HUES64 (cell line): Measurements from ENCODE around the gene SLC29A2.
A peak's percentile ranks its signal among the peaks of the same experiment; 100 is the strongest.
"Not testable (repeated sequence)": the region's sequence is repeated elsewhere in the genome, so short reads cannot be mapped to it uniquely, and the experiment has no call there.

Experiments used
- H3K27ac ChIP-seq: 2 replicates; pipeline ENCODE4 v1.7.0; 2013; ENCODE audit warnings: low read depth, low read length, inconsistent platforms
- H3K27me3 ChIP-seq: 2 replicates; pipeline ENCODE4 v1.6.1; 2013; ENCODE audit warnings: mild to moderate bottlenecking, low read length; ENCODE audit not compliant: insufficient read depth
- H3K36me3 ChIP-seq: 2 replicates; pipeline ENCODE4 v1.6.1; 2013; ENCODE audit warnings: mild to moderate bottlenecking, low read length; ENCODE audit not compliant: insufficient read depth
- H3K4me1 ChIP-seq: 2 replicates; pipeline ENCODE4 v1.6.1; 2013; ENCODE audit warnings: mild to moderate bottlenecking, low read length, moderate library complexity; ENCODE audit not compliant: insufficient read depth
- H3K4me3 ChIP-seq: 2 replicates; pipeline ENCODE4 v1.5.1; 2013; ENCODE audit warnings: mild to moderate bottlenecking, low read length, moderate library complexity
- H3K9ac ChIP-seq: 2 replicates; pipeline ENCODE4 v1.6.1; 2013; ENCODE audit warnings: mild to moderate bottlenecking, low read depth, low read length
- H3K9me3 ChIP-seq: 2 replicates; pipeline ENCODE4 v1.6.1; 2013; ENCODE audit warnings: low read depth, low read length; ENCODE audit not compliant: insufficient read depth
- WGBS: fragments of 150-250, 120-280 bp; methylation state at CpG from one replicate; pipeline ENCODE4 v1.1.7; 2013; ENCODE audit warnings: missing lambda C conversion rate; 5-methylcytosine and 5-hydroxymethylcytosine counted together

SLC29A2 gene

DNA sequence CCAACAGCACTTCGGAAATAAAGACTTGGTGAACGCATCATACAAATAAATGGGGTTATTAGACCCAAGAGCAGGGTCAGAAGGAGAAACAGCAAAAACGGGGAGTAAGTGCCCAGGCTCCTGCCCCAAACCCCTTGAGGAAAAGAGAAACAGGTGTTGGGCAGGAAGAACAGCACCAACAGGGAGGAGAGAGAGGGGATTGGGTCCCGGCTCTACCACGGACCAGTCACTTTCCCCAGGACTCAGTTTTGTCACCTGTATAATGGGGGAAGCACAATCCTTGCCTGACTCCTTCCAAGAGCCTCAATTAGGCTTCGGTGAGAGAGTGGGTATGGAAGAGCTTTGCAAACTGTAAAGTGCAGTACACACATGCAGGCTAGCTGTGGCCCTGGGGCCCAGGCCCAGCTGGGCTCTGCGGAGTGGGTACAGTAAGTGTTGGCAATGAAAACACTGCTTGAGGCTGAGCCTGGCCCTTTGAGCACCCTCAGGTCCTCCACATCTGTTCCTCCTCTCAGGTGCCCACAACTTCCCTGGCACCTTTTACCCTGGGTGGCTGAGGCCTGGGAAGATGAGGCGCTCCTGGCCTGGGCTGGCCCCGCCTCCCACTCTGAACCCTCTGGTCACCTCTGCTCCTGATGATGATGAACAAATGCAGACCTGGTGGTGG is 8.9 kb downstream of the SLC29A2 start:
- no peak overlapping the region for H3K27ac ChIP-seq
- H3K4me3 ChIP-seq, result no peak overlapping the region
- no peak overlapping the region for H3K9ac ChIP-seq
- H3K27me3 ChIP-seq, result no peaks in the 10 kb centered on the region
- H3K36me3 ChIP-seq, result peaks cover 49% of the 10 kb centered on the region
- 85% methylated on average over 9 of the region's 9 CpGs for WGBS
- H3K4me1 ChIP-seq, result no peaks in the 10 kb centered on the region
- no peaks in the 10 kb centered on the region for H3K9me3 ChIP-seq

DNA sequence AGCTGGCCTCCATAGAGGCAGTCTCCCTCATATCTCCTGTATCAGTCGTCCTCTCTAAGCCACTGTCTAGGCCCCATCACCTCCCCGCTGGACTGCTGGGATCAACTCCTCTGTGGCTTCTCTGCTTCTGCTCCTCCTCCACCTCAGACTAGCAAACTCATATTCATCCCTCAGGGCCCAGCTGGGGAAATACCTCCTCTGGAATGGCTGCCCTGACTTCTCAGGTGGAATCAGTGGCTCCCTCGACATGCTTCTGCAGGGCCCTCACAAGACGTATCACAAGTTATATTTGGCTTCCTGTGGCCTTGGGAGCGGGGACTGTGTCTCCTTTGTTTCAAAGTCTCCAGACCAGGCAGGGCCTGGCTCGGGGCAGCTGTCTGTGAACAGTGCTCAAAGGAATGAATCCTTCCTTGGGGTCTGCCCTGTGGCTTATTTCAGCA is 10.0 kb downstream of the SLC29A2 start:
- WGBS, result 90% methylated on average over 6 of the region's 6 CpGs

DNA sequence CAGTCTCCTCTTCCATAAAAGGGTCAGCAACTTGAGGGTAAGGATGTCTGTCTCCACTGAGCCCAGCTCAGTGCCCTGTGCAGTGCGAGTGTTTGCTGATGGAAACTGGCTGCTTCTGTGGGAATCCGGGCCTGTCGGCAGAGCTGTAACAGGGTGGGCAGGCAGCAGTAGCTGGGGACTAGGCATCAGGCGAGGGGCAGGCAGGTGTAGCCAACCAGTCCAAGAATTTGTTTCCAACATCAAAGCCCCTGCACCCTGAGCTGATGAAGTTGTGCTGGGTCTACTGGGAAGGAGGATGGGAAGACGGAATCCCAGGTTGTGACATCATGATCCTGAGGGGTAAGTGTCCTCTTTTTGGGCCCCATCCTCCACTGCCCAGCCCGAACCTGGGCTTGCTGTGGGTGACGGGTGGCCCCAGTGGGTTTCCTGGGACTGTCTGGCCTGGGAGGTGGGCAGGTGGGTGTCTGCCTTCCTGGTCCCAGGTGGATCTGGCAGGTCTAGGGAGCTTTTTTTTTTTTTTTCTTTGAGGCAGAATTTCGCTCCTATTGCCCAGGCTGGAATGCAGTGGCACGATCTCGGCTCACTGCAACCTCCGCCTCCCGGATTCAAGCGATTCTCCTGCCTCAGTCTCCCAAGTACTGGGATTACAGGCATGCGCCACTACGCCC is 11.0 kb downstream of the SLC29A2 start:
- no peak overlapping the region for H3K27ac ChIP-seq
- H3K9ac ChIP-seq, result no peak overlapping the region
- no peak overlapping the region for H3K4me3 ChIP-seq
- no peaks in the 10 kb centered on the region for H3K27me3 ChIP-seq
- 94% methylated on average over 15 of the region's 15 CpGs for WGBS
- H3K9me3 ChIP-seq, result no peaks in the 10 kb centered on the region
- H3K36me3 ChIP-seq, result peaks cover 28% of the 10 kb centered on the region
- H3K4me1 ChIP-seq, result no peaks in the 10 kb centered on the region

More for the DNA sequence above, 10.0 kb downstream of the SLC29A2 start:
- H3K27me3 ChIP-seq, result no peaks in the 10 kb centered on the region
- H3K27ac ChIP-seq, result no peak overlapping the region
- H3K9ac ChIP-seq, result no peak overlapping the region
- peaks cover 38% of the 10 kb centered on the region for H3K36me3 ChIP-seq
- H3K4me1 ChIP-seq, result no peaks in the 10 kb centered on the region
- no peak overlapping the region for H3K4me3 ChIP-seq
- H3K9me3 ChIP-seq, result no peaks in the 10 kb centered on the region

DNA sequence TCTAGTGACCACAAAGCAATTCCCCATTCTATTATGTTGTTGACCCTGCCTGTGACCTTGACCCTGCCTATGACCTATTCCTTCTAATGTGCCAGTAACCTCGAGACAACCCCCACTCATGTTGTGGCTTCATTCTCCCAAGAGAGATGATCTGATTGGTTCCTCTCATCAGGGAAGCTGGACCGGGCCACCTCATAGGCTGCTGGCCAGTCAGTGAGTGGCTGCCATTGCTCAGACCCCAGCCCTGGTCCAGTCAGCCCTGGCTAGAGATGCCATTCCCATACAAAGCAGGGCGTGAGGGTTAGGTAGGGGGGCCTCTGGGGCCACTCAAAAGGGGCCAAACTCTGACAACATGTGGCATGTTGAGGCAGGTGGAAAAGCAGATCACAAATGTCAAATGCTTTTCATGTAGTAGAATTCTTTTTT is 11.9 kb downstream of the SLC29A2 start:
- peaks cover 22% of the 10 kb centered on the region for H3K36me3 ChIP-seq
- H3K4me1 ChIP-seq, result no peaks in the 10 kb centered on the region
- no peaks in the 10 kb centered on the region for H3K9me3 ChIP-seq
- no peak overlapping the region for H3K27ac ChIP-seq
- no peaks in the 10 kb centered on the region for H3K27me3 ChIP-seq
- H3K9ac ChIP-seq, result no peak overlapping the region
- 80% methylated on average over 3 of the region's 3 CpGs for WGBS
- no peak overlapping the region for H3K4me3 ChIP-seq

DNA sequence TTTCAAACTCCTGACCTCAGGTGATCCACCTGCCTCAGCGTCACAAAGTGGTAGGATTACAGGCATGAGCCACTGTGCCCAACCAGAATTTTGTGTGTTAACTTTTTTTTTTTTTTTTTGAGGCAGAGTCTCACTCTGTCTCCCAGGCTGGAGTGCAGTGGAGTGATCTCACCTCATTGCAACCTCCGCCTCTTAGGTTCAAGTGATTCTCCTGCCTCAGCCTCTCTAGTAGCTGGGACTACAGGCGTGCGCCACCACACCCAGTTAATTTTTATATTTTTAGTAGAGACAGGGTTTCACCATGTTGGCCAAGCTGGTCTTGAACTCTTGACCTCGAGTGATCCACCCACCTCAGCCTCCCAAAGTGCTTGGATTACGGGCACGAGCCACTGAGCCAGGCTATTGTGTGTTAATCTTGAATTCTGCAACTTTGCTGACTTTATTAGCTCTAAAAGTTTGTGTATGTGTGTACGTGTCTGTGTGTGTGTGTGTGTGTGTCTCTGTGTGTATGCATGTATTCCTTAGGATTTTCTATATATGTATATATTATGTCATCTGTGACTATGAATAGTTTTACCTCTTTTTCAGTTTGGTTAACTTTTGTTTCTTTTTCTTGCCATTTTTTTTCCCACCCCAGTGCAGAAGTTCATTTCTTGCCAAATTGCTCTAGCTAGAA is 20.9 kb downstream of the SLC29A2 start:
- not testable (repeated sequence) for H3K9ac ChIP-seq
- WGBS, result 93% methylated on average over 6 of the region's 8 CpGs

DNA sequence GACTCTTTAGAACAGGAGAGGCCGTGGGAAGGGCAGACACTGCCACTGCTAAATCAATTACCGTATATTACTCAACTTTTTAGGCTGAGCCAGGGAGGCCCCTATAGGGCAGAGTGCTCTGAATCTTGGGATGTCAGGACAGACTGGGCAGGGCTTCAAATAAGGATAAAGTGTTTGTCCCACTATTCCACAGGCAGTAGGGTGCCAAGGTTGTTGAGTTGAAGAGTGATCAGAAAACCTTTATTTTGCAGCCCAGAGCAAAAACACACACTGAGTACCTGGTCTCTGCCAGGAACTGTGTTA is 22.5 kb downstream of the SLC29A2 start:
- no peak overlapping the region for H3K9ac ChIP-seq
- H3K4me1 ChIP-seq, result peaks cover 9% of the 10 kb centered on the region; the same call in 1 of the 2 replicates
- 100% methylated on average over 2 of the region's 2 CpGs for WGBS

More for the DNA sequence above, 20.9 kb downstream of the SLC29A2 start:
- not testable (repeated sequence) for H3K27ac ChIP-seq, H3K4me1 ChIP-seq, H3K4me3 ChIP-seq, H3K9me3 ChIP-seq, H3K27me3 ChIP-seq
- peaks cover 12% of the 10 kb centered on the region for H3K36me3 ChIP-seq

DNA sequence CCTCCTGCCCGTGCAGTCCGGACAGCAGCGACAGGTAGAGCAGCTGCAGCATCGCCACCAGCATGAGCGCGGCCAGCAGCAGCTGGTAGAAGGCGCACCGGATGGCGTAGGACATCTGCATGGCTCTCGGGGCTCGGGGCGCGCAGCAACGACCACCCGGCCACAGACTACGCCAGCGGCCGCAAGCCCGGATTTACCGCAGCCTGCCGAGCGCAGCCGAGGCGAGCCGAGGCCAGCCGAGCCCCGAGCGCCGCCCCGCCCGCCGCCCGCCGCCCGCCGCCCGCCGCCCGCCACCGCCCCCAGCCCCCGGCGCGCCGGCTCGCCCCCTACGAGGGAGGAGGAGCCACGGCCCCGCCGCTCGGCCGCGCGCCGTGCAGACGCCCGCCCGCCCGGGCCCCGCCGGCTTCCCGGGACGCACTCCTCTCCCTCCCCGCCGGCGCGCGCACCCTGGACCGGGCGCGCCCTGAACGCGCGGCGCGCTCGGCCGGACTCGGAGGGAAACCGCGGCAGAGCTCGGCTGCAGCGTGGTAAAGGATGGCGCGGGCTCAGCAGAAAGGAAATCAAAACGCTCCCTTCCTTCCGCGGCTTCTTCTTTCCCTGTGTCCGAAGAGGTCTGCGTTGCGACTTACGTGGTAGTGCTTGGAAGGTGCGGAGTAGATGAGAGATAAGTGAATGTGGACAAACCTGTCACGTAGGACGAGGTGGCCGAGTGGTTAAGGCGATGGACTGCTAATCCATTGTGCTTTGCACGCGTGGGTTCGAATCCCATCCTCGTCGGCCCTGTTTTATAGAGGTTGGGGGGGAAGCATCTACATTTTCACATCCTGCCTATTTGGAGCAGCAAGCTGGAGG is 23.9 kb downstream of the SLC29A2 start, which contains the start of gene B4GAT1:
Gene B4GAT1 (minus strand): TSS at position 205 of the 852 bp plus-strand sequence. CDS start 84 bp downstream, at position 121.
- Histone ChIP-seq H3K4me3 (peak within 1 kb of the TSS; percentile 95), H3K4me1 (peaks cover 10% of the 10 kb centered on the region; the same call in 1 of the 2 replicates), H3K9me3 (no peaks in the 10 kb centered on the region), H3K27ac (peak within 1 kb of the TSS; percentile 68; the same call in 1 of the 2 replicates), H3K36me3 (no peaks in the 10 kb centered on the region), H3K27me3 (peaks cover 7% of the 10 kb centered on the region; the same call in 1 of the 2 replicates), H3K9ac (peak within 1 kb of the TSS; percentile 84)
- WGBS, result under 1% methylated on average over 100 of the region's 101 CpGs

More for the DNA sequence above, 22.5 kb downstream of the SLC29A2 start:
- Histone ChIP-seq H3K36me3 (peaks cover 6% of the 10 kb centered on the region), H3K9me3 (no peaks in the 10 kb centered on the region), H3K27ac (no peak overlapping the region), H3K4me3 (no peak overlapping the region), H3K27me3 (peaks cover 7% of the 10 kb centered on the region; the same call in 1 of the 2 replicates)

DNA sequence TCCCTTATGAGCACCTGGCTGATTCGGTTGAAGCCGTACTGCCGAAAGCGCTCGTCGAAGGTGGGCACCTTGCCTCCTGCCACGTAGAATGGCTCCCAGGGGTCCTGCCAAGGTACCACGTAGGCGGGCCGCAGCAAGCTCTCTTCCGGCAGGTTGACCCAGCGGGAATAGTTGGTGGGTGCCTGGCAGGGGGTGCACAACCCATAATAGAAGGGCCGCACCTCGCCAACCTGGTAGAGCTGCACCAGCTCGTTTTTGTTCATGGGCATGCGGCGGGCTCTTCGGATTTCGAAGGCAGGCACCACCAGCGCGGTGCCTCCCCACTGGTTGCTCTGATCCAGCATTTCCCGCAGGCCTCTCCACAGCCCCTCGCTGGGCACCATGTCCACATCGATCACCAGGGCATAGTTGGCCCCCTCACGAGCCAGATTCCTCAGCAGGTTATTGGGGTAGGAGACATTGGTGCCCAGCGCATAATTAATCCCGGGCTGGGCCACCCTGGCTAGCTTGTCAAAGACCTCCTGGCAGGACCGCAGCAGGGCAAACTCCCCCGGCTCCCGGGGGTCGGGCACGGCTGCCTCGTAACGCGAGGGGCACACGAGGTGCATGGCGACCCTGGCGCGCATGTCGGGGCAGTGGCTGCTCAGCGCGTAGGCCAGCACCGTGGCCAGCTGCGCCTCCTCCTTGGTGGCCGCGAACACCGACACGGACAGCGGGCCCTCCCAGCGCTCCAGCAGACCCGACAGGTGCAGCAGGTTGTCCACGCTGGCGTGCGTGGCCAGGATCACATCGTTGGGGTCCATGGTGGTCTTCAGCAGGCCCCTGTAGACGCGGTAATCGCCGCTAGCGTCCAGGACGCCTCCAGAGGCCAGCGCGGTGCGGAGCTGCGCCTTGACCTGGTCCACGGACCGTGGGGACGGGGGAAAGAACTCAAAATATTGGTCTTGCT is 24.8 kb downstream of the SLC29A2 start:
- peaks cover 10% of the 10 kb centered on the region; the same call in 1 of the 2 replicates for H3K4me1 ChIP-seq
- 38% methylated on average over 68 of the region's 68 CpGs for WGBS
- no peaks in the 10 kb centered on the region for H3K9me3 ChIP-seq
- H3K4me3 ChIP-seq, result peak overlapping the region; percentile 95
- peaks cover 6% of the 10 kb centered on the region for H3K36me3 ChIP-seq
- peak overlapping the region; percentile 46; the same call in 1 of the 2 replicates for H3K27ac ChIP-seq
- peaks cover 7% of the 10 kb centered on the region; the same call in 1 of the 2 replicates for H3K27me3 ChIP-seq
- H3K9ac ChIP-seq, result peak overlapping the region; percentile 84

DNA sequence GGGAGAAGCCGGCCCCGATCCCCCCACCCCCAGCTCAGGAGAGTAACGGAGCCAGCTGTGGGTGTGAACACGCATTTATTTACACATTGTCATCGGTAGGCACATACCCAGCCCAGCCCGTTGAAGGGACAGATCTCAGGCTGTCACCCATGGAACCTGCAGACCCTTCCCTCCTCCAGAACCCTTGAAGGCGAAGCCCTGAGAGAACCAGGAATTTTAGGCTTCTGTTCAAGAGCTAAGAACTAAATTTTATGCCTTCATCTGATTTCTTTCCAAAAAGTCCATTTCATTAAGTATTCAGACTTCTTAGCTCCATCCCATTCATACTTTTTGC is 26.3 kb downstream of the SLC29A2 start:
- Histone ChIP-seq H3K9ac (peak overlapping the region; percentile 16; the same call in 1 of the 2 replicates), H3K9me3 (no peaks in the 10 kb centered on the region), H3K27me3 (peaks cover 7% of the 10 kb centered on the region; the same call in 1 of the 2 replicates), H3K36me3 (peaks cover 20% of the 10 kb centered on the region), H3K27ac (peak overlapping the region; percentile 19; the same call in 1 of the 2 replicates), H3K4me3 (peak overlapping the region; percentile 92), H3K4me1 (peaks cover 10% of the 10 kb centered on the region; the same call in 1 of the 2 replicates)
- WGBS, result 29% methylated on average over 7 of the region's 7 CpGs
